Measurements from ENCODE around the gene MORN1.

MORN1 gene

GRCh38 chr1:2352341-2352896 lies 38.9 kb downstream of the MORN1 start:
- no peak for TF ChIP-seq CTCF (IDR thresholded peaks at IDR 0.05)
- Histone ChIP-seq H3K36me3 (no peaks in the 10 kb centered on the region), H3K4me1 (ENCODE audit: control insufficient read depth in 1 of 2, insufficient read depth in 1 of 2, low read depth in 1 of 2, low read length in 1 of 2) (no peaks in the 10 kb centered on the region), H3K9me3 (no peaks in the 10 kb centered on the region), H3K4me3 (ENCODE audit: low read depth in 1 of 2, low read length in 1 of 2) (no peak overlapping the region), H3K27ac (no peak overlapping the region), H3K27me3 (no peaks in the 10 kb centered on the region)

- H3K4me1 ChIP-seq (ENCODE audit: control insufficient read depth in 1 of 2, insufficient read depth in 1 of 2, low read depth in 1 of 2, low read length in 1 of 2): no peaks in the 10 kb centered on the region
- H3K9me3 ChIP-seq: no peaks in the 10 kb centered on the region
- no peak overlapping the region for H3K27ac ChIP-seq
- H3K4me3 ChIP-seq (ENCODE audit: low read depth in 1 of 2, low read length in 1 of 2): no peak overlapping the region
- no peak for TF ChIP-seq CTCF (IDR thresholded peaks at IDR 0.05)
- H3K27me3 ChIP-seq: no peaks in the 10 kb centered on the region
- H3K36me3 ChIP-seq: no peaks in the 10 kb centered on the region
Observed at GRCh38 chr1:2351723-2352122, 39.6 kb downstream of the MORN1 start.

DNA sequence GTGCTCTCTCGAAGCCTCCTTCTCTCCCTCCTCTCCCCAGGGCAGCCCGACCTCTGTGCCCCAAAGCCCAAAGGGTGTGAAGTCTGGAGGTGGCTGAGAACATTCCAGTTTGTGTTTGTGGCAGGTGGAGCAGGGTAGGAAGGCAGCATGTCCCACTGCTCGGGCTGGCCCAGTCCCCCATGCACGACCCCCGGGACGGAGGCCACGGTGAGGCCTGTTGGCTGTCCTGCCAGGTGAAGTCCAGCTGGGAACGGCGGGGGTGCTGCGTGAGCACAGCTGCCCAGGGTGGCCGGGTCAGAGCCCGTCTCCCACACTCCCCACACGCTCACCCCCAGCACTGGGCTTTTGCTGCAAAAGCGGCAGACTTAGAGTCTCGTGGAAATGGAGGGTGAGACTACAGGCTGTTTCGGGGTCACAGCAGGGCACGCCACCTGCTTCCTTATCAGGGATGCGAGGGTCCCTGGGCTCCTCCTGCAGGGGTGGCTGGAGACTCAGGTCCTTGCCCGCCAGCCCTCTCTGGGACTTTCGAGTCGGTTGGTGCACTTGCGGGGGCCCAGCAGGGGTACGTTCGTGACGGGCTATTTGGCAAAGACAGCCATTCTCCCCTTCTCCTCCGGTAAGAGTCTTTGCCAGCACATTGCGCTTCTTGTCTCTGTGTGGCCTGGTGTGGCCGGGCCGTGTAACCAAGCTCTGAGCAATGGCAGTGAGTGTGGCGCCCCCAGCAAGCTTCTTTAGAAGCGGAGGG lies 40.3 kb downstream of the MORN1 start:
- Histone ChIP-seq H3K27ac (no peak overlapping the region), H3K9me3 (no peaks in the 10 kb centered on the region), H3K4me3 (ENCODE audit: low read depth in 1 of 2, low read length in 1 of 2) (no peak overlapping the region), H3K27me3 (no peaks in the 10 kb centered on the region), H3K36me3 (no peaks in the 10 kb centered on the region), H3K4me1 (ENCODE audit: control insufficient read depth in 1 of 2, insufficient read depth in 1 of 2, low read depth in 1 of 2, low read length in 1 of 2) (no peaks in the 10 kb centered on the region)
- TF ChIP-seq CTCF (IDR thresholded peaks at IDR 0.05): no peak

- Histone ChIP-seq H3K4me3 (ENCODE audit: low read depth in 1 of 2, low read length in 1 of 2) (no peak overlapping the region), H3K9me3 (no peaks in the 10 kb centered on the region), H3K27me3 (no peaks in the 10 kb centered on the region), H3K27ac (no peak overlapping the region), H3K36me3 (no peaks in the 10 kb centered on the region), H3K4me1 (ENCODE audit: control insufficient read depth in 1 of 2, insufficient read depth in 1 of 2, low read depth in 1 of 2, low read length in 1 of 2) (no peaks in the 10 kb centered on the region)
- TF ChIP-seq CTCF (IDR thresholded peaks at IDR 0.05): no peak
Observed at GRCh38 chr1:2350501-2350900, 40.9 kb downstream of the MORN1 start.

- Histone ChIP-seq H3K27me3 (no peaks in the 10 kb centered on the region), H3K9me3 (no peaks in the 10 kb centered on the region), H3K27ac (no peak overlapping the region), H3K36me3 (no peaks in the 10 kb centered on the region), H3K4me1 (ENCODE audit: control insufficient read depth in 1 of 2, insufficient read depth in 1 of 2, low read depth in 1 of 2, low read length in 1 of 2) (no peaks in the 10 kb centered on the region), H3K4me3 (ENCODE audit: low read depth in 1 of 2, low read length in 1 of 2) (no peak overlapping the region)
- TF ChIP-seq CTCF (IDR thresholded peaks at IDR 0.05): no peak
Observed at GRCh38 chr1:2349806-2350205, 41.5 kb downstream of the MORN1 start.
